Naive thymus-derived CD8-positive, alpha-beta T cell (primary cell): ENCODE measurements around the gene SERPING1. TPM values are rescaled to one million over a fixed set of nuclear protein-coding genes. Genes with fewer than 3 reads are reported as not detected.
"Not testable (repeated sequence)": the region's sequence is repeated elsewhere in the genome, so short reads cannot be mapped to it uniquely, and the experiment has no call there.

Experiments used
- ATAC-seq, 2 donors: fragments of 150-1000 bp; cut with Tn5 transposase in 1 of 2; sonication (Bioruptor Pico), chemical (Tn5 transposase) in 1 of 2; 1 replicate in 1 of 2; 2 replicates in 1 of 2; pipeline ENCODE4 v1.10.0; 2021; ENCODE audit warnings: mild to moderate bottlenecking in 2 of 2, moderate library complexity in 2 of 2
- POLR2A ChIA-PET: fragments of 350-600 bp; sonication (Branson Sonifier 250); formaldehyde crosslinking; loops from one replicate; lab custom pipeline; 2021; ENCODE audit warnings: antibody characterized with exemption; lab: Charles Lee
- DNase-seq, 10 donors: peaks; one replicate each; pipeline versions ENCODE4 v3.0.0 to v3.0.0-alpha.2; 2020 to 2022
- H3K27ac Mint-ChIP-seq, 10 donors: one replicate each; pipeline ENCODE4 v1.8.0; 2020 to 2022; ENCODE audit warnings: mild to moderate bottlenecking in 10 of 10, mixed read lengths in 10 of 10, moderate library complexity in 4 of 10, inconsistent platforms in 1 of 10
- H3K27me3 Mint-ChIP-seq, 5 donors: one replicate each; pipeline ENCODE4 v1.8.0; 2021 to 2022; ENCODE audit warnings: mixed read lengths in 5 of 5
- H3K36me3 Mint-ChIP-seq, 3 donors: one replicate each; pipeline ENCODE4 v1.8.0; 2020 to 2022; ENCODE audit warnings: mixed read lengths in 3 of 3, mild to moderate bottlenecking in 2 of 3, inconsistent platforms in 1 of 3
- H3K4me1 Mint-ChIP-seq, 4 donors: one replicate each; pipeline ENCODE4 v1.8.0; 2021 to 2022; ENCODE audit warnings: mixed read lengths in 4 of 4
- H3K4me3 Mint-ChIP-seq, 10 donors: one replicate each; pipeline ENCODE4 v1.8.0; 2020 to 2022; ENCODE audit warnings: mild to moderate bottlenecking in 10 of 10, mixed read lengths in 10 of 10, moderate library complexity in 6 of 10, inconsistent platforms in 1 of 10
- H3K9me3 Mint-ChIP-seq, 9 donors: one replicate each; pipeline ENCODE4 v1.8.0; 2020 to 2022; ENCODE audit warnings: mixed read lengths in 9 of 9, mild to moderate bottlenecking in 3 of 9, inconsistent platforms in 1 of 9, moderate library complexity in 1 of 9
- polyA plus RNA-seq, 3 donors: library from polyadenylated mRNA; unstranded; fragments of 300-500 nt; fragmentation: Illumina TruSeq; gene quantifications; one replicate each; pipeline ENCODE4 v1.2.3, GENCODE V29; 2021
- total RNA-seq, 8 experiments: library from RNA in 2 of 8; stranded (reverse) in 2 of 8; gene quantifications; one replicate each; pipeline ENCODE4 v1.2.3 and lab custom pipeline; 2021 to 2026

Gene SERPING1
- total and polyA plus RNA-seq, 5 experiments from 2014 or later: not detected

- Mint-ChIP-seq H3K27me3 (peaks cover 12 to 42% (median 31%) of the 10 kb centered on the region in 5 donors), H3K4me3 (peak within 1 kb of the TSS; percentile 78 to 96 (median 89)), H3K27ac (peak within 1 kb of the TSS; percentile 84 to 98 (median 95)), H3K4me1 (peaks cover 21 to 59% (median 57%) of the 10 kb centered on the region in 4 donors), H3K9me3 (no peaks in the 10 kb centered on the region), H3K36me3 (no peaks in the 10 kb centered on the region)
- DNase-seq (peak; percentile 48 to 90 (median 72)), ATAC-seq (peak; percentile 80 to 88)
- POLR2A ChIA-PET: interaction anchor here (0.6 to 1.6 kb wide), 4 partner anchors 82 to 927 kb away, joined by 3 to 11 read pairs (median 4); partner anchors contain the start of gene UBE2L6
Observed at GRCh38 chr11:57649826-57650738, 52.6 kb downstream of the SERPING1 start, which contains the start of gene YPEL4. Gene YPEL4, minus strand, starts transcription at chr11:57649912. Its CDS starts 2,805 bp downstream, at chr11:57647107.

- peaks cover 21 to 58% (median 56%) of the 10 kb centered on the region in 4 donors for H3K4me1 Mint-ChIP-seq
- H3K36me3 Mint-ChIP-seq: no peaks in the 10 kb centered on the region
- peak overlapping the region in 3 of 10 donors; percentile 1 to 15 (median 11) for H3K4me3 Mint-ChIP-seq
- no peak for DNase-seq
- POLR2A ChIA-PET: no interaction called here
- no peak for ATAC-seq
- H3K27me3 Mint-ChIP-seq: peaks cover 12 to 37% (median 31%) of the 10 kb centered on the region in 5 donors
- H3K9me3 Mint-ChIP-seq: no peaks in the 10 kb centered on the region
- H3K27ac Mint-ChIP-seq: peak overlapping the region in 9 of 10 donors; percentile 84 to 98 (median 94)
Observed at GRCh38 chr11:57650739-57651090, 53.2 kb downstream of the SERPING1 start.

DNA sequence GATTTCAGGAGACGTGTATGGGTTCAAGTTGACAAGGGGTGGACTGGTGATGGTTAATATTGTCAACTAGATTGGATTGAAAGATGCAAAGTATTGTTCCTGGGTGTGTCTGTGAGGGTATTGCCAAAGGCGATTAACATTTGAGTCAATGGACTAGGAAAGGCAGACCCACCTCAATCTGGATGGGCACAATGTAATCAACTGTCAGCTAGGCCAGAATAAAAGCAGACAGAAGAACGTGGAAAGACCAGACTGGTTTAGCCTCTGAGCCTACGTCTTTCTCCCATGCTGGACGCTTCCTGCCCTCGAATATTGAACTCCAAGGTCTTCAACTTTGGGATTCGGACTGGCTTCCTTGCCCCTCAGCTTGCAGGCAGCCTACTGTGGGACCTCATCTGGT is 53.9 kb downstream of the SERPING1 start:
- Mint-ChIP-seq H3K36me3 (no peaks in the 10 kb centered on the region), H3K27ac (peak overlapping the region in 8 of 10 donors; percentile 9 to 98 (median 74)), H3K4me3 (no peak overlapping the region), H3K4me1 (peaks cover 21 to 54% (median 53%) of the 10 kb centered on the region in 4 donors), H3K9me3 (no peaks in the 10 kb centered on the region), H3K27me3 (peaks cover 12 to 31% (median 24%) of the 10 kb centered on the region in 5 donors)
- ATAC-seq (no peak), DNase-seq (no peak)
- POLR2A ChIA-PET: interaction anchor here (0.5 to 0.9 kb wide), 2 partner anchors 922 to 926 kb away, joined by 3 read pairs; no protein-coding TSS in a partner anchor

DNA sequence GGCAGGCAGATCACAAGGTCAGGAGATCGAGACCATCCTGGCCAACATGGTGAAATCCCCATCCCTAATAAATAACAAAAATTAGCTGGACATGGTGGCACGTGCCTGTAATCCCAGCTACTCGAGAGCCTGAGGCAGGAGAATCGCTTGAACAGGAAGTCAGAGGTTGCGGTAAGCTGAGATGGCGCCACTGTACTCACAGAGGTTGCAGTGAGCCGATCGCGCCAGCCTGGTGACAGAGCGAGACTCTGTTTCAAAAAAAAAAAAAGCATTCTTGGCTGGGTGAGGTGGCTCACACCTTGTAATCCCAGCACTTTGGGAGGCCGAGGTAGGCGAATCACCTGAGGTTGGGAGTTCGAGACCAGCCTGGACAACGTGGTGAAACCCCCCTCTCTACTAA is 54.7 kb downstream of the SERPING1 start:
- not testable (repeated sequence) for H3K36me3 Mint-ChIP-seq, H3K9me3 Mint-ChIP-seq
- Mint-ChIP-seq H3K27me3 (peaks cover 6 to 22% (median 17%) of the 10 kb centered on the region in 5 donors), H3K4me3 (peak overlapping the region; percentile 45 to 83 (median 57)), H3K4me1 (peaks cover 14 to 53% (median 50%) of the 10 kb centered on the region in 4 donors), H3K27ac (peak overlapping the region; percentile 10 to 92 (median 85))
- DNase-seq: peak in 6 of 10 donors; percentile 24 to 50 (median 34)
- ATAC-seq: peak in 1 of 2 donors; percentile 15
- POLR2A ChIA-PET: interaction anchor here (0.9 to 1.2 kb wide), 2 partner anchors 81 to 925 kb away, joined by 3 to 4 read pairs; no protein-coding TSS in a partner anchor

- H3K4me3 Mint-ChIP-seq: peak overlapping the region; percentile 45 to 83 (median 57)
- H3K9me3 Mint-ChIP-seq: no peaks in the 10 kb centered on the region
- H3K36me3 Mint-ChIP-seq: no peaks in the 10 kb centered on the region
- ATAC-seq (no peak), DNase-seq (peak in 2 of 10 donors; percentile 24 to 29)
- peaks cover 6 to 18% (median 13%) of the 10 kb centered on the region in 5 donors for H3K27me3 Mint-ChIP-seq
- H3K4me1 Mint-ChIP-seq: peaks cover 17 to 52% (median 50%) of the 10 kb centered on the region in 4 donors
- POLR2A ChIA-PET: interaction anchor here (0.7 to 1.2 kb wide), 2 partner anchors 10 to 81 kb away, joined by 4 read pairs; no protein-coding TSS in a partner anchor
- peak overlapping the region; percentile 10 to 92 (median 85) for H3K27ac Mint-ChIP-seq
Observed at GRCh38 chr11:57652662-57653061, 55.2 kb downstream of the SERPING1 start.

- Mint-ChIP-seq H3K27ac (peak overlapping the region; percentile 10 to 92 (median 50)), H3K4me3 (peak overlapping the region in 6 of 10 donors; percentile 10 to 54 (median 40)), H3K9me3 (no peaks in the 10 kb centered on the region), H3K36me3 (peaks cover 0 to under 1% (median 0%) of the 10 kb centered on the region in 3 donors), H3K4me1 (peaks cover 20 to 52% (median 48%) of the 10 kb centered on the region in 4 donors), H3K27me3 (peaks cover 1 to 13% (median 8%) of the 10 kb centered on the region in 5 donors)
- POLR2A ChIA-PET: interaction anchor here (0.7 to 1.2 kb wide), 2 partner anchors 10 to 80 kb away, joined by 4 read pairs; no protein-coding TSS in a partner anchor
- DNase-seq: no peak
- no peak for ATAC-seq
Observed at GRCh38 chr11:57653163-57653562, 55.7 kb downstream of the SERPING1 start.

DNA sequence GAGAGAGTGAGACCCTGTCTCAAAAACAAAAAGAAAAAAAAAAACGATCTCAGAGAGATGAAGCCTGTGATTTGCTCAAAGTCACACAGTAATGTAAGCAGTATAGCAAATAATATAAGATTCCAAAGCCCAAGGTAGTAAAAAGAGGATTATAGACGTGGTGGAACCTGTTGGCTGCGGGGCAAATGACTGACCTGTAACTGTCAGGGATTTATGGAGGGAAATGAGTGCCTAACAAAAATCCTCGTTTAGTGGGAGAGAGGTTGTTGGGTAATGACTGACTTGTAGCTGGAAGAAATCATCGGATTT is 59.4 kb downstream of the SERPING1 start:
- H3K4me1 Mint-ChIP-seq: peaks cover 17 to 50% (median 35%) of the 10 kb centered on the region in 4 donors
- peak overlapping the region; percentile 94 to 99 (median 96) for H3K27ac Mint-ChIP-seq
- no peaks in the 10 kb centered on the region for H3K27me3 Mint-ChIP-seq
- ATAC-seq (no peak), DNase-seq (no peak)
- H3K4me3 Mint-ChIP-seq: peak overlapping the region; percentile 51 to 100 (median 98)
- H3K9me3 Mint-ChIP-seq: no peaks in the 10 kb centered on the region
- peaks cover 0 to 27% (median 10%) of the 10 kb centered on the region in 3 donors for H3K36me3 Mint-ChIP-seq
- POLR2A ChIA-PET: interaction anchor here (0.7 to 3.3 kb wide), 6 partner anchors 11 to 138 kb away, joined by 3 to 27 read pairs (median 5); partner anchors contain the start of genes SELENOH and ZDHHC5

DNA sequence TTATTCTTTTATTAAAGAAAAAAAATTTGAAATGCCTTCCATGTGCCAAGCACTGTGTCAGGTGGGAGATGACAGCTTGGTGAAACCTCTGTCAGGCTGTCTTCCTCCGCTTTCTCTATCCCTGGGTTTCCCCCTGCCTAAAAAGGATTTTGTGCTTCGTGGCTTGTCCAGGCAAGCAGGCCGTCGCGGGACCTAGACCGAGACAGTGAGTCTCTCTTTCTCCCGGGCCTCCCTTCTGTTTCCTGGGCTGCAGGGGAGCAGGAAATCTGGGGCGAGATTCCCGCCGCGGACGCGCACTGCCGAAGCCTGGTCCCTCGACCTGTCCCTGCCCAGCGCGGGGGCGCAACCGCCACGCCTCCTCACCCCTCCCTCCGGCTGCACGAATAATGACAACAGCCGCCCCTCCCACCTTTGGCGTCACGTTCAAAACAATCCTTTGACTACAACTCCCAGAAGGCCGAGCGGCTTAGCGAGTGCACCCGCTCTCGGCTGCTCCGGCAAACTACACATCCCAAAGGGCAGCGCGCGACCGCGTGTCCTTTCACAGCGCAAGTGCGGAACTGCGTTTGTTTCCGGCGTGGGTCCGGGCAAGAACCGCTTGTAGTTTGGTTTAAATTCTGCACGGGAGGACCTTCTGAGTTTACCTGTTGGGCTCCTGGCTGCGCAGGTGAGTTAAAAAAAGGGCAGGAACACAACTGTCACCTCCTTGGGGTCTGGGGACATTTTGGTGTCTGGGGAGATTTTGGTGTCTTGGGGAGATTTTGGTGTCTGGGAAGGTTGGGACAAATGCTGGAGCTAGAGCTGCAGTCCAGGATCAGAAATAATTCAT is 59.9 kb downstream of the SERPING1 start, which contains the start of gene CLP1:
TSS of gene CLP1 (plus strand) at position 569 of the 829 bp plus-strand sequence. CDS start 1,715 bp downstream, outside the sequence.
- Mint-ChIP-seq H3K27ac (peak within 1 kb of the TSS; percentile 94 to 99 (median 96)), H3K36me3 (peaks cover 0 to 33% (median 13%) of the 10 kb centered on the region in 3 donors), H3K27me3 (no peaks in the 10 kb centered on the region), H3K9me3 (no peaks in the 10 kb centered on the region), H3K4me1 (peaks cover 17 to 49% (median 37%) of the 10 kb centered on the region in 4 donors), H3K4me3 (peak within 1 kb of the TSS; percentile 90 to 100 (median 98))
- POLR2A ChIA-PET: interaction anchor here (0.7 to 3.3 kb wide), 6 partner anchors 10 to 138 kb away, joined by 3 to 27 read pairs (median 5); partner anchors contain the start of genes SELENOH and ZDHHC5
- DNase-seq (peak; percentile 94 to 99 (median 98)), ATAC-seq (peak; percentile 95)

GRCh38 chr11:57658023-57658361 is 60.5 kb downstream of the SERPING1 start:
- DNase-seq (no peak), ATAC-seq (peak in 1 of 2 donors; percentile 42)
- H3K9me3 Mint-ChIP-seq: no peaks in the 10 kb centered on the region
- H3K27me3 Mint-ChIP-seq: no peaks in the 10 kb centered on the region
- peak overlapping the region; percentile 94 to 99 (median 96) for H3K27ac Mint-ChIP-seq
- peaks cover 0 to 37% (median 14%) of the 10 kb centered on the region in 3 donors for H3K36me3 Mint-ChIP-seq
- H3K4me1 Mint-ChIP-seq: peaks cover 17 to 47% (median 38%) of the 10 kb centered on the region in 4 donors
- H3K4me3 Mint-ChIP-seq: peak overlapping the region; percentile 90 to 100 (median 98)
- POLR2A ChIA-PET: interaction anchor here (1.0 to 3.3 kb wide), 3 partner anchors 10 to 126 kb away, joined by 4 to 27 read pairs (median 12); partner anchors contain the start of genes SELENOH and ZDHHC5

- Mint-ChIP-seq H3K4me1 (peaks cover 15 to 43% (median 34%) of the 10 kb centered on the region in 4 donors), H3K27ac (no peak overlapping the region), H3K36me3 (peaks cover 0 to 37% (median 14%) of the 10 kb centered on the region in 3 donors), H3K9me3 (no peaks in the 10 kb centered on the region), H3K4me3 (peak overlapping the region in 1 of 10 donors; percentile 47), H3K27me3 (no peaks in the 10 kb centered on the region)
- no peak for DNase-seq
- ATAC-seq: no peak
- POLR2A ChIA-PET: interaction anchor here (0.5 kb wide), 1 partner anchor 30 kb away, joined by 4 read pairs; no protein-coding TSS in a partner anchor
Observed at GRCh38 chr11:57659669-57660068, 62.2 kb downstream of the SERPING1 start.

- peaks cover 0 to 3% (median 0%) of the 10 kb centered on the region in 9 donors for H3K9me3 Mint-ChIP-seq
- H3K27me3 Mint-ChIP-seq: no peaks in the 10 kb centered on the region
- ATAC-seq (no peak), DNase-seq (no peak)
- peaks cover 0 to 37% (median 14%) of the 10 kb centered on the region in 3 donors for H3K36me3 Mint-ChIP-seq
- POLR2A ChIA-PET: interaction anchor here (1.2 kb wide), 1 partner anchor 79 kb away, joined by 3 read pairs; the partner anchor contains the start of gene SELENOH
- H3K27ac Mint-ChIP-seq: peak overlapping the region in 1 of 10 donors; percentile 24
- peak overlapping the region in 1 of 10 donors; percentile 20 for H3K4me3 Mint-ChIP-seq
- peaks cover 20 to 52% (median 33%) of the 10 kb centered on the region in 4 donors for H3K4me1 Mint-ChIP-seq
Observed at GRCh38 chr11:57662893-57663292, 65.4 kb downstream of the SERPING1 start.
